ENCODE data around the gene DNAJC30. TPM values are rescaled to one million over a fixed set of nuclear protein-coding genes. Genes with fewer than 3 reads are reported as not detected.

The DNAJC30 gene
- total and polyA plus RNA-seq, 2 of the 8 experiments (the other 6 are each of a cell fraction or from before 2014, with no cell fraction given), result 6.1 to 6.3 TPM

- TF ChIP-seq, protein P1, sequence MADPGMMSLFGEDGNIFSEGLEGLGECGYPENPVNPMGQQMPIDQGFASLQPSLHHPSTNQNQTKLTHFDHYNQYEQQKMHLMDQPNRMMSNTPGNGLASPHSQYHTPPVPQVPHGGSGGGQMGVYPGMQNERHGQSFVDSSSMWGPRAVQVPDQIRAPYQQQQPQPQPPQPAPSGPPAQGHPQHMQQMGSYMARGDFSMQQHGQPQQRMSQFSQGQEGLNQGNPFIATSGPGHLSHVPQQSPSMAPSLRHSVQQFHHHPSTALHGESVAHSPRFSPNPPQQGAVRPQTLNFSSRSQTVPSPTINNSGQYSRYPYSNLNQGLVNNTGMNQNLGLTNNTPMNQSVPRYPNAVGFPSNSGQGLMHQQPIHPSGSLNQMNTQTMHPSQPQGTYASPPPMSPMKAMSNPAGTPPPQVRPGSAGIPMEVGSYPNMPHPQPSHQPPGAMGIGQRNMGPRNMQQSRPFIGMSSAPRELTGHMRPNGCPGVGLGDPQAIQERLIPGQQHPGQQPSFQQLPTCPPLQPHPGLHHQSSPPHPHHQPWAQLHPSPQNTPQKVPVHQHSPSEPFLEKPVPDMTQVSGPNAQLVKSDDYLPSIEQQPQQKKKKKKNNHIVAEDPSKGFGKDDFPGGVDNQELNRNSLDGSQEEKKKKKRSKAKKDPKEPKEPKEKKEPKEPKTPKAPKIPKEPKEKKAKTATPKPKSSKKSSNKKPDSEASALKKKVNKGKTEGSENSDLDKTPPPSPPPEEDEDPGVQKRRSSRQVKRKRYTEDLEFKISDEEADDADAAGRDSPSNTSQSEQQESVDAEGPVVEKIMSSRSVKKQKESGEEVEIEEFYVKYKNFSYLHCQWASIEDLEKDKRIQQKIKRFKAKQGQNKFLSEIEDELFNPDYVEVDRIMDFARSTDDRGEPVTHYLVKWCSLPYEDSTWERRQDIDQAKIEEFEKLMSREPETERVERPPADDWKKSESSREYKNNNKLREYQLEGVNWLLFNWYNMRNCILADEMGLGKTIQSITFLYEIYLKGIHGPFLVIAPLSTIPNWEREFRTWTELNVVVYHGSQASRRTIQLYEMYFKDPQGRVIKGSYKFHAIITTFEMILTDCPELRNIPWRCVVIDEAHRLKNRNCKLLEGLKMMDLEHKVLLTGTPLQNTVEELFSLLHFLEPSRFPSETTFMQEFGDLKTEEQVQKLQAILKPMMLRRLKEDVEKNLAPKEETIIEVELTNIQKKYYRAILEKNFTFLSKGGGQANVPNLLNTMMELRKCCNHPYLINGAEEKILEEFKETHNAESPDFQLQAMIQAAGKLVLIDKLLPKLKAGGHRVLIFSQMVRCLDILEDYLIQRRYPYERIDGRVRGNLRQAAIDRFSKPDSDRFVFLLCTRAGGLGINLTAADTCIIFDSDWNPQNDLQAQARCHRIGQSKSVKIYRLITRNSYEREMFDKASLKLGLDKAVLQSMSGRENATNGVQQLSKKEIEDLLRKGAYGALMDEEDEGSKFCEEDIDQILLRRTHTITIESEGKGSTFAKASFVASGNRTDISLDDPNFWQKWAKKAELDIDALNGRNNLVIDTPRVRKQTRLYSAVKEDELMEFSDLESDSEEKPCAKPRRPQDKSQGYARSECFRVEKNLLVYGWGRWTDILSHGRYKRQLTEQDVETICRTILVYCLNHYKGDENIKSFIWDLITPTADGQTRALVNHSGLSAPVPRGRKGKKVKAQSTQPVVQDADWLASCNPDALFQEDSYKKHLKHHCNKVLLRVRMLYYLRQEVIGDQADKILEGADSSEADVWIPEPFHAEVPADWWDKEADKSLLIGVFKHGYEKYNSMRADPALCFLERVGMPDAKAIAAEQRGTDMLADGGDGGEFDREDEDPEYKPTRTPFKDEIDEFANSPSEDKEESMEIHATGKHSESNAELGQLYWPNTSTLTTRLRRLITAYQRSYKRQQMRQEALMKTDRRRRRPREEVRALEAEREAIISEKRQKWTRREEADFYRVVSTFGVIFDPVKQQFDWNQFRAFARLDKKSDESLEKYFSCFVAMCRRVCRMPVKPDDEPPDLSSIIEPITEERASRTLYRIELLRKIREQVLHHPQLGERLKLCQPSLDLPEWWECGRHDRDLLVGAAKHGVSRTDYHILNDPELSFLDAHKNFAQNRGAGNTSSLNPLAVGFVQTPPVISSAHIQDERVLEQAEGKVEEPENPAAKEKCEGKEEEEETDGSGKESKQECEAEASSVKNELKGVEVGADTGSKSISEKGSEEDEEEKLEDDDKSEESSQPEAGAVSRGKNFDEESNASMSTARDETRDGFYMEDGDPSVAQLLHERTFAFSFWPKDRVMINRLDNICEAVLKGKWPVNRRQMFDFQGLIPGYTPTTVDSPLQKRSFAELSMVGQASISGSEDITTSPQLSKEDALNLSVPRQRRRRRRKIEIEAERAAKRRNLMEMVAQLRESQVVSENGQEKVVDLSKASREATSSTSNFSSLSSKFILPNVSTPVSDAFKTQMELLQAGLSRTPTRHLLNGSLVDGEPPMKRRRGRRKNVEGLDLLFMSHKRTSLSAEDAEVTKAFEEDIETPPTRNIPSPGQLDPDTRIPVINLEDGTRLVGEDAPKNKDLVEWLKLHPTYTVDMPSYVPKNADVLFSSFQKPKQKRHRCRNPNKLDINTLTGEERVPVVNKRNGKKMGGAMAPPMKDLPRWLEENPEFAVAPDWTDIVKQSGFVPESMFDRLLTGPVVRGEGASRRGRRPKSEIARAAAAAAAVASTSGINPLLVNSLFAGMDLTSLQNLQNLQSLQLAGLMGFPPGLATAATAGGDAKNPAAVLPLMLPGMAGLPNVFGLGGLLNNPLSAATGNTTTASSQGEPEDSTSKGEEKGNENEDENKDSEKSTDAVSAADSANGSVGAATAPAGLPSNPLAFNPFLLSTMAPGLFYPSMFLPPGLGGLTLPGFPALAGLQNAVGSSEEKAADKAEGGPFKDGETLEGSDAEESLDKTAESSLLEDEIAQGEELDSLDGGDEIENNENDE (IDR thresholded peaks at IDR 0.05; ENCODE audit: insufficient replicate concordance, low read length), result no peak
- TF ChIP-seq RFX5 (IDR thresholded peaks at IDR 0.05; ENCODE audit: borderline replicate concordance, low read depth, low read length), result no peak
- TF ChIP-seq SIN3A (conservative IDR thresholded peaks at IDR 0.05 in 1 of 2, IDR thresholded peaks at IDR 0.05 in 1 of 2; ENCODE audit: low read depth in 1 of 2, low read length in 2 of 2), result no peak
- TF ChIP-seq EP300 (IDR thresholded peaks at IDR 0.05; ENCODE audit: borderline replicate concordance in 1 of 2, low read depth in 2 of 2, low read length in 2 of 2), result no peak
- TF ChIP-seq CEBPB (IDR thresholded peaks at IDR 0.05; ENCODE audit: low read depth, low read length), result no peak
- TF ChIP-seq ASH2L (IDR thresholded peaks at IDR 0.05; ENCODE audit: low read length), result no peak
- TF ChIP-seq CHD2 (IDR thresholded peaks at IDR 0.05; ENCODE audit: low read length), result no peak
- TF ChIP-seq CTBP2 (IDR thresholded peaks at IDR 0.05; ENCODE audit: borderline replicate concordance, insufficient read depth, insufficient read length, low read length), result no peak
- TF ChIP-seq SP1 (IDR thresholded peaks at IDR 0.05; ENCODE audit: low read depth, low read length), result no peak
- TF ChIP-seq KDM5A (IDR thresholded peaks at IDR 0.05; ENCODE audit: low read length), result no peak
- no peak for TF ChIP-seq NANOG (IDR thresholded peaks at IDR 0.05; ENCODE audit: insufficient read depth, low read depth, low read length, poor library complexity, severe bottlenecking)
Measured at GRCh38 chr7:73650524-73650923, 32.7 kb downstream of the DNAJC30 start (continued).
